Measurements from ENCODE around the gene PRKRIP1. TPM values are rescaled to one million over a fixed set of nuclear protein-coding genes. Genes with fewer than 3 reads are reported as not detected.
A peak's percentile ranks its signal among the peaks of the same experiment; 100 is the strongest.

Gene PRKRIP1
- total RNA-seq, 2 experiments from 2014 or later = 47.4 to 48.0 TPM

DNA sequence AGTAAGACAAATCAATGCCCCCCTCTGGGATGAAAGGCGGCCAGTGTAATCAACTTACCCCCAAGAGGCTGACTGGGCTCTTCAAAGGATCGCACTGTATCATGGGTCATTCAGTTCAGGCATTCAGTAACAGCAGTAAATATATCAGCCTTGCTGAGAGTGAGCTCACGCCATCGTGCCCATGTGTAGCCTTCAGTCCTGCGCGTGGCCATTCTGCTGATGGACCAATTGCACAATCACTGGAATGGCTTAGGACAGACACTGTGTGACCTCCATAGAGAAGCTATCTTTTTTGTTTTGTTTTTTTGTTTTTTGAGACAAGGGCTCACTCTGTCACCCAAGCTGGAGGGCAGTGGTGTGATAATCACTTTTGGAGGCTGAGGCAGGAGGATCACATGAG lies 9.1 kb upstream of the PRKRIP1 start:
- no peak overlapping the region for H3K4me3 Mint-ChIP-seq
- intact Hi-C loops (cut with DNase I, micrococcal nuclease) = no loop called here
- H3K36me3 ChIP-seq (ENCODE audit: insufficient read depth, low read length) = peaks cover 3% of the 10 kb centered on the region

DNA sequence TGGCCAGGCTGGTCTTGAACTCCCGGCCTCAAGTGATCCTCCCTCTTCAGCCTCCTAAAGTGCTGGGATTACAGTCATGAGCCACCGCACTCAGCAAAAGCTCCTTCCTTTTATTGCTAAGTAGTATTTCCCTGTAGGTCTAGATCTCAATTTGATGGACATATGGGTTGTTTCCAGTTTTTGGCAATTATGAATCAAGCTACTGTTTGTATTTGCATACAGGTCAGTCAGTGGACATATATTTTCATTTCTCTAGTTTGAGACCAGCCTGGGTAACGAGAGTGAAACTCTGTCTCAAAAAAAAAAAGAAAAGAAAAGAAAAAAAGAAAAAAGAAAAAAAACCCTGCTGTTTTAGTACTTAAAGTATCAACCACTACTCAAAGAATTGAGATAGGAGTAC lies 6.4 kb upstream of the PRKRIP1 start:
- TF ChIP-seq, protein P1, sequence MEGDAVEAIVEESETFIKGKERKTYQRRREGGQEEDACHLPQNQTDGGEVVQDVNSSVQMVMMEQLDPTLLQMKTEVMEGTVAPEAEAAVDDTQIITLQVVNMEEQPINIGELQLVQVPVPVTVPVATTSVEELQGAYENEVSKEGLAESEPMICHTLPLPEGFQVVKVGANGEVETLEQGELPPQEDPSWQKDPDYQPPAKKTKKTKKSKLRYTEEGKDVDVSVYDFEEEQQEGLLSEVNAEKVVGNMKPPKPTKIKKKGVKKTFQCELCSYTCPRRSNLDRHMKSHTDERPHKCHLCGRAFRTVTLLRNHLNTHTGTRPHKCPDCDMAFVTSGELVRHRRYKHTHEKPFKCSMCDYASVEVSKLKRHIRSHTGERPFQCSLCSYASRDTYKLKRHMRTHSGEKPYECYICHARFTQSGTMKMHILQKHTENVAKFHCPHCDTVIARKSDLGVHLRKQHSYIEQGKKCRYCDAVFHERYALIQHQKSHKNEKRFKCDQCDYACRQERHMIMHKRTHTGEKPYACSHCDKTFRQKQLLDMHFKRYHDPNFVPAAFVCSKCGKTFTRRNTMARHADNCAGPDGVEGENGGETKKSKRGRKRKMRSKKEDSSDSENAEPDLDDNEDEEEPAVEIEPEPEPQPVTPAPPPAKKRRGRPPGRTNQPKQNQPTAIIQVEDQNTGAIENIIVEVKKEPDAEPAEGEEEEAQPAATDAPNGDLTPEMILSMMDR (IDR thresholded peaks at IDR 0.05) = no peak
- Mint-ChIP-seq H3K36me3 (ENCODE audit: low read depth) (peaks cover 16% of the 10 kb centered on the region), H3K4me3 (no peak overlapping the region), H3K9me3 (no peaks in the 10 kb centered on the region), H3K27ac (no peak overlapping the region), H3K27me3 (no peaks in the 10 kb centered on the region), H3K4me1 (ENCODE audit: low read depth) (no peaks in the 10 kb centered on the region)
- Histone ChIP-seq H3K27me3 (ENCODE audit: control insufficient read depth in 1 of 2, insufficient read depth in 2 of 2, low read length in 2 of 2) (no peaks in the 10 kb centered on the region), H3K9me3 (ENCODE audit: control insufficient read depth in 1 of 2, insufficient read depth in 1 of 2, low read length in 2 of 2) (no peaks in the 10 kb centered on the region), H3K27ac (ENCODE audit: low read depth in 1 of 2, low read length in 2 of 2) (no peak overlapping the region), H3K4me1 (ENCODE audit: insufficient read depth, low read length) (no peaks in the 10 kb centered on the region), H3K36me3 (ENCODE audit: insufficient read depth, low read length) (peaks cover 9% of the 10 kb centered on the region), H3K4me3 (ENCODE audit: low read length) (no peak overlapping the region)
- ATAC-seq (ENCODE audit: poor library complexity) (no peak), DNase-seq (no peak)
- CTCF ChIA-PET = no interaction called here
- POLR2A ChIA-PET = no interaction called here
- intact Hi-C loops (cut with DNase I, micrococcal nuclease) = loop anchor here (1.0 to 5.0 kb wide), 3 partner anchors 111 to 848 kb away; no protein-coding TSS in a partner anchor

More for the DNA sequence above, 9.1 kb upstream of the PRKRIP1 start:
- H3K36me3 Mint-ChIP-seq (ENCODE audit: low read depth) = peaks cover 26% of the 10 kb centered on the region
- TF ChIP-seq, protein P1 (IDR thresholded peaks at IDR 0.05) = no peak
- no peaks in the 10 kb centered on the region for H3K9me3 ChIP-seq (ENCODE audit: control insufficient read depth in 1 of 2, insufficient read depth in 1 of 2, low read length in 2 of 2)
- H3K27ac Mint-ChIP-seq = no peak overlapping the region
- no peak overlapping the region for H3K27ac ChIP-seq (ENCODE audit: low read depth in 1 of 2, low read length in 2 of 2)
- H3K27me3 Mint-ChIP-seq = no peaks in the 10 kb centered on the region
- H3K4me1 ChIP-seq (ENCODE audit: insufficient read depth, low read length) = no peaks in the 10 kb centered on the region
- H3K27me3 ChIP-seq (ENCODE audit: control insufficient read depth in 1 of 2, insufficient read depth in 2 of 2, low read length in 2 of 2) = no peaks in the 10 kb centered on the region
- ATAC-seq (ENCODE audit: poor library complexity) (no peak), DNase-seq (no peak)
- ChIA-PET CTCF (no interaction called here), POLR2A (interaction anchor here (1.9 kb wide), 1 partner anchor 9 kb away, joined by 6 read pairs; the partner anchor contains the start of gene PRKRIP1)
- no peak overlapping the region for H3K4me3 ChIP-seq (ENCODE audit: low read length)
- no peaks in the 10 kb centered on the region for H3K4me1 Mint-ChIP-seq (ENCODE audit: low read depth)
- H3K9me3 Mint-ChIP-seq = no peaks in the 10 kb centered on the region

DNA sequence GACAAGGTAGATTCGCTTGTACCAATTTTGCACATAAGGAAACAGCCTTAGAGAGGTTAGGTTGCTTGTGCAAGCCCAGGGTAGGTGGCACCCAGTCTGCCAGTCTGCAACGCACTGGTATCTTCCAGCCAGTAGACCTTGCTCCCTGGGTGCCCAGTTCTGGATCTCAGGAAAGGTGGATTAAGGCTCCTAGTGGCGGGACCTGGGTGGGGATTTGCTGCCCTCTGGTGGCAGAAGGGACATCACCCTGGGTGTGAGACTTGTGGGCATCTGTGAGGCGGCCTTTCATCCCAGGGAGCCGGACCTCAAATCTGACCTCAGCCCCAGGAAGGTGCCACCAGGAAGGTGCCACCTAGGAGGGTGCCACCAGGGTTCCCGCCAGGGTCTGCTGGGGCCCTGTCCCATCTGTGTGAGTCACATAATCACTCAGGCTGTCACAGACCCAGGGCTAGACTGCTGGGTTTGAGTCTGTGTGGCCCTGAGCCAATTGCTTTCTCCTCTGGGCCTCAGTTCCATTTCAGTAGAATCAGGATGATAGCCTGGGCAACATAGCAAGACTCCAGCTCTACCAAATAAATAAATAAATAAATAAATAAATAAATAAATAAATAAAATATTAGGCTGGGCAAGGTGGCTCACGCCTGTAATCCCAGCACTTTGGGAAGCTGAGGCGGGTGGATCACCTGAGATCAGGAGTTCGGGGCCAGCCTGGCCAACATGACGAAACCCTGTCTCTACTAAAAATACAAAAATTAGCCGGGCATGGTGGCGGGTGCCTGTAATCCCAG lies 5.3 kb upstream of the PRKRIP1 start:
- H3K4me3 ChIP-seq (ENCODE audit: low read length) = no peak overlapping the region
- peak; percentile 64 for ATAC-seq (ENCODE audit: poor library complexity)
- Mint-ChIP-seq H3K4me3 (no peak overlapping the region), H3K4me1 (ENCODE audit: low read depth) (peaks cover 6% of the 10 kb centered on the region), H3K27me3 (no peaks in the 10 kb centered on the region), H3K36me3 (ENCODE audit: low read depth) (peaks cover 20% of the 10 kb centered on the region), H3K9me3 (no peaks in the 10 kb centered on the region), H3K27ac (no peak overlapping the region)
- TF ChIP-seq, protein P1 (IDR thresholded peaks at IDR 0.05) = peak; percentile 86
- H3K27me3 ChIP-seq (ENCODE audit: control insufficient read depth in 1 of 2, insufficient read depth in 2 of 2, low read length in 2 of 2) = no peaks in the 10 kb centered on the region
- intact Hi-C loops (cut with DNase I, micrococcal nuclease) = loop anchor here (1.0 to 5.0 kb wide), 3 partner anchors 112 to 849 kb away; no protein-coding TSS in a partner anchor
- H3K27ac ChIP-seq (ENCODE audit: low read depth in 1 of 2, low read length in 2 of 2) = no peak overlapping the region
- peaks cover 9% of the 10 kb centered on the region for H3K36me3 ChIP-seq (ENCODE audit: insufficient read depth, low read length)
- ChIA-PET CTCF (interaction anchor here (1.0 kb wide), 2 partner anchors 60 to 112 kb away, joined by 3 to 5 read pairs; no protein-coding TSS in a partner anchor), POLR2A (interaction anchor here (0.9 kb wide), 1 partner anchor 35 kb away, joined by 3 read pairs; no protein-coding TSS in a partner anchor)
- H3K4me1 ChIP-seq (ENCODE audit: insufficient read depth, low read length) = peaks cover 10% of the 10 kb centered on the region
- H3K9me3 ChIP-seq (ENCODE audit: control insufficient read depth in 1 of 2, insufficient read depth in 1 of 2, low read length in 2 of 2) = no peaks in the 10 kb centered on the region
- peak; percentile 55 to 82 (median 60) for DNase-seq

Data from CD4-positive, alpha-beta T cell (primary cell).